ENCODE data around the gene FUT6. TPM values are rescaled to one million over a fixed set of nuclear protein-coding genes. Genes with fewer than 3 reads are reported as not detected.

FUT6 gene
- total RNA-seq, 1 experiment from 2014 or later = not detected

- TF ChIP-seq SIN3A (IDR thresholded peaks at IDR 0.05; ENCODE audit: borderline replicate concordance, insufficient read depth, low read depth, low read length) (no peak), TCF7L2 (IDR thresholded peaks at IDR 0.05; ENCODE audit: low read depth, low read length) (no peak), POLR2AphosphoS5 (IDR thresholded peaks at IDR 0.05; ENCODE audit: low read depth, low read length) (no peak), CTCF (IDR thresholded peaks at IDR 0.05) (no peak), REST (IDR thresholded peaks at IDR 0.05; ENCODE audit: insufficient read depth in 1 of 2, low read depth in 2 of 2, low read length in 1 of 2) (no peak)
- no peak for ATAC-seq
These were observed 43.0 kb upstream of the FUT6 start for GRCh38 chr19:5882421-5882968.

GRCh38 chr19:5881543-5882299 lies 42.2 kb upstream of the FUT6 start:
- no peak overlapping the region for H3K4me3 ChIP-seq (ENCODE audit: low read depth in 2 of 2, low read length in 2 of 2)
- no TSS peak for BruUV-seq (replicated peaks)
- CTCF ChIA-PET = no interaction called here
- no peaks in the 10 kb centered on the region for H3K9me3 ChIP-seq (ENCODE audit: control insufficient read depth, insufficient read depth, low read depth, low read length)
- POLR2A ChIA-PET = no interaction called here
- no peaks in the 10 kb centered on the region for H3K27me3 ChIP-seq (ENCODE audit: control insufficient read depth, insufficient read depth, low read length)
- DNase-seq (ENCODE audit: low read depth, low spot score) (no peak), ATAC-seq (no peak)
- intact Hi-C loops (cut with micrococcal nuclease; ENCODE audit: unreplicated experiment) = no loop called here
- no peaks in the 10 kb centered on the region for H3K4me1 ChIP-seq (ENCODE audit: control insufficient read depth, insufficient read depth, low read length)
- H3K27ac ChIP-seq (ENCODE audit: low read length) = no peak overlapping the region
- H3K36me3 ChIP-seq (ENCODE audit: control insufficient read depth, insufficient read depth, low read length) = no peaks in the 10 kb centered on the region
- in situ Hi-C loops (cut with HindIII; ENCODE audit: low pct_unique_long_range_greater_than_20kb, low sequenced_read_pairs) = no loop called here
- TF ChIP-seq CTCF (IDR thresholded peaks at IDR 0.05) (no peak), TCF7L2 (IDR thresholded peaks at IDR 0.05; ENCODE audit: low read depth, low read length) (no peak), POLR2AphosphoS5 (IDR thresholded peaks at IDR 0.05; ENCODE audit: low read depth, low read length) (no peak), REST (IDR thresholded peaks at IDR 0.05; ENCODE audit: insufficient read depth in 1 of 2, low read depth in 2 of 2, low read length in 1 of 2) (no peak), SIN3A (IDR thresholded peaks at IDR 0.05; ENCODE audit: borderline replicate concordance, insufficient read depth, low read depth, low read length) (no peak)

More at GRCh38 chr19:5882421-5882968, 43.0 kb upstream of the FUT6 start:
- H3K36me3 ChIP-seq (ENCODE audit: control insufficient read depth, insufficient read depth, low read length) = no peaks in the 10 kb centered on the region
- intact Hi-C loops (cut with micrococcal nuclease; ENCODE audit: unreplicated experiment) (no loop called here), in situ Hi-C loops (cut with HindIII; ENCODE audit: low pct_unique_long_range_greater_than_20kb, low sequenced_read_pairs) (no loop called here)
- H3K4me3 ChIP-seq (ENCODE audit: low read depth in 2 of 2, low read length in 2 of 2) = no peak overlapping the region
- POLR2A ChIA-PET = no interaction called here
- no peak overlapping the region for H3K27ac ChIP-seq (ENCODE audit: low read length)
- no TSS peak for BruUV-seq (replicated peaks)
- CTCF ChIA-PET = no interaction called here
- H3K27me3 ChIP-seq (ENCODE audit: control insufficient read depth, insufficient read depth, low read length) = no peaks in the 10 kb centered on the region
- no peak for DNase-seq (ENCODE audit: low read depth, low spot score)
- H3K4me1 ChIP-seq (ENCODE audit: control insufficient read depth, insufficient read depth, low read length) = no peaks in the 10 kb centered on the region
- no peaks in the 10 kb centered on the region for H3K9me3 ChIP-seq (ENCODE audit: control insufficient read depth, insufficient read depth, low read depth, low read length)
